ENCODE data around the gene TRIM26. TPM values are rescaled to one million over a fixed set of nuclear protein-coding genes. Genes with fewer than 3 reads are reported as not detected.

TRIM26 gene
- total and polyA plus RNA-seq, 11 donors, result 15.1 to 37.4 (median 24.5) TPM

GRCh38 chr6:30184417-30185031 lies 28.7 kb downstream of the TRIM26 start:
- peaks cover 0 to 49% (median 43%) of the 10 kb centered on the region in 9 donors for H3K36me3 ChIP-seq
- no peak overlapping the region for H3K27ac ChIP-seq
- WGBS, 4 donors, result 70 to 94% (median 91%) methylated on average over 5 of the region's 5 CpGs
- no peak for TF ChIP-seq POLR2A (IDR thresholded peaks at IDR 0.05)
- TF ChIP-seq, protein P1, sequence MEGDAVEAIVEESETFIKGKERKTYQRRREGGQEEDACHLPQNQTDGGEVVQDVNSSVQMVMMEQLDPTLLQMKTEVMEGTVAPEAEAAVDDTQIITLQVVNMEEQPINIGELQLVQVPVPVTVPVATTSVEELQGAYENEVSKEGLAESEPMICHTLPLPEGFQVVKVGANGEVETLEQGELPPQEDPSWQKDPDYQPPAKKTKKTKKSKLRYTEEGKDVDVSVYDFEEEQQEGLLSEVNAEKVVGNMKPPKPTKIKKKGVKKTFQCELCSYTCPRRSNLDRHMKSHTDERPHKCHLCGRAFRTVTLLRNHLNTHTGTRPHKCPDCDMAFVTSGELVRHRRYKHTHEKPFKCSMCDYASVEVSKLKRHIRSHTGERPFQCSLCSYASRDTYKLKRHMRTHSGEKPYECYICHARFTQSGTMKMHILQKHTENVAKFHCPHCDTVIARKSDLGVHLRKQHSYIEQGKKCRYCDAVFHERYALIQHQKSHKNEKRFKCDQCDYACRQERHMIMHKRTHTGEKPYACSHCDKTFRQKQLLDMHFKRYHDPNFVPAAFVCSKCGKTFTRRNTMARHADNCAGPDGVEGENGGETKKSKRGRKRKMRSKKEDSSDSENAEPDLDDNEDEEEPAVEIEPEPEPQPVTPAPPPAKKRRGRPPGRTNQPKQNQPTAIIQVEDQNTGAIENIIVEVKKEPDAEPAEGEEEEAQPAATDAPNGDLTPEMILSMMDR (IDR thresholded peaks at IDR 0.05), result no peak
- DNase-seq (no peak), ATAC-seq (peak in 1 of 4 donors; percentile 14)
- no peaks in the 10 kb centered on the region for H3K4me1 ChIP-seq
- H3K4me3 ChIP-seq, result no peak overlapping the region
- peaks cover 0 to 4% (median 0%) of the 10 kb centered on the region in 9 donors for H3K27me3 ChIP-seq
- intact Hi-C loops (cut with DNase I), result no loop called here
- peaks cover 0 to 9% (median 5%) of the 10 kb centered on the region in 12 donors for H3K9me3 ChIP-seq

DNA sequence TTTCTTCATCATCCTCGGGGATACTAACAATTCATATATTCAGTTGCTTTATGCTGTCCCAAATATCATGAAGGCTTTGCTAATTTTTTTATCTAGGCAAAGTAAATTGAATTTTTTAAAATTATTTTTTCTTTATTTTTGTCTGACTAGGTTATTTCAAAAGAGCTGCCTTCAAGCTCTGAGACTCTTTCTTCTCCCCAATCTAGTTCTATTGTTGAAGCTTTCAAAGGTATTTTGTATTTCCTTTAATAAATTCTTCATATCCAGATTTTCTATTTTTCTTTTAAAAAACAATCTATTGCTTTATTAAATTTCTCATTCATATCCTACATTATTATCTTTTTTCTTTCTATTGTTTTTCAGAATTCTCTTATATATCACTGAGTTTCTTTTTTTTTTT lies 33.1 kb downstream of the TRIM26 start:
- TF ChIP-seq POLR2A (IDR thresholded peaks at IDR 0.05), result no peak
- TF ChIP-seq, protein P1 (IDR thresholded peaks at IDR 0.05), result no peak
- WGBS, 4 donors, result 85 to 95% (median 92%) methylated on average over 1 of the region's 1 CpG
- ATAC-seq (no peak), DNase-seq (no peak)
- Histone ChIP-seq H3K27ac (no peak overlapping the region), H3K4me3 (no peak overlapping the region), H3K36me3 (peaks cover 0 to 10% (median 3%) of the 10 kb centered on the region in 9 donors), H3K4me1 (no peaks in the 10 kb centered on the region), H3K27me3 (peaks cover 0 to 38% (median 4%) of the 10 kb centered on the region in 9 donors), H3K9me3 (peaks cover 0 to 15% (median 7%) of the 10 kb centered on the region in 12 donors)
- intact Hi-C loops (cut with DNase I), result no loop called here

- H3K4me1 ChIP-seq, result no peaks in the 10 kb centered on the region
- ATAC-seq (no peak), DNase-seq (no peak)
- peaks cover 0 to 15% (median 7%) of the 10 kb centered on the region in 12 donors for H3K9me3 ChIP-seq
- no peak overlapping the region for H3K27ac ChIP-seq
- peaks cover 0 to 51% (median 4%) of the 10 kb centered on the region in 9 donors for H3K27me3 ChIP-seq
- H3K36me3 ChIP-seq, result no peaks in the 10 kb centered on the region
- intact Hi-C loops (cut with DNase I), result no loop called here
- H3K4me3 ChIP-seq, result no peak overlapping the region
- 0 to 94% (median 45%) methylated on average over 1 of the region's 1 CpG for WGBS, 4 donors
- TF ChIP-seq, protein P1 (IDR thresholded peaks at IDR 0.05), result no peak
- TF ChIP-seq POLR2A (IDR thresholded peaks at IDR 0.05), result no peak
These were observed 34.4 kb downstream of the TRIM26 start for GRCh38 chr6:30178837-30179236.

DNA sequence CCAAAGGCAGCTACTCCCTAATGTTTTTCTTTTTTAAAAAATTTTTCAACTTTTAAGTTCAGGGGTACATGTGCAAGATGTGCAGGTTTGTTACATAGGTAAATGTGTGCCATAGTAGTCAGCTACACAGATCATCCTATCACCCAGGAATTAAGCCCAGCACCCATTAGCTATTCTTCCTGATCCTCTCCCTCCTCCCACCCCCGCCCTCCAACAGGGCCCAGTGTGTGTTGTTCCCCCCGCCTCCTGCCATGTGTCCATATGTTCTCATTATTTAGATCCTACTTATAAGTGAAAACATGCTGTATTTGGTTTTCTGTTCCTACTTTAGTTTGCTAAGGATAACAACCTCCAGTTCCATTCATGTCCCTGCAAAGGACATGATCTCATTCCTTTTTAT lies 37.4 kb downstream of the TRIM26 start:
- ATAC-seq, result no peak
- H3K4me1 ChIP-seq, result peaks cover 0 to 9% (median 0%) of the 10 kb centered on the region in 12 donors
- TF ChIP-seq, protein P1 (IDR thresholded peaks at IDR 0.05), result no peak
- TF ChIP-seq POLR2A (IDR thresholded peaks at IDR 0.05), result no peak
- H3K27me3 ChIP-seq, result peaks cover 11 to 82% (median 31%) of the 10 kb centered on the region in 9 donors
- 73 to 85% (median 76%) methylated on average over 2 of the region's 2 CpGs for WGBS, 4 donors
- intact Hi-C loops (cut with DNase I), result no loop called here
- DNase-seq, result no peak
- no peak overlapping the region for H3K27ac ChIP-seq
- H3K4me3 ChIP-seq, result no peak overlapping the region
- H3K36me3 ChIP-seq, result no peaks in the 10 kb centered on the region
- H3K9me3 ChIP-seq, result peaks cover 0 to 15% (median 7%) of the 10 kb centered on the region in 12 donors
